ENCODE data around the gene TRIM65. TPM values are rescaled to one million over a fixed set of nuclear protein-coding genes. Genes with fewer than 3 reads are reported as not detected.

Gene TRIM65
- total and polyA plus RNA-seq, 2 of the 13 experiments (the other 11 are each of a cell fraction or from before 2014, with no cell fraction given) = 10.3 to 22.4 TPM

GRCh38 chr17:75904749-75905521 is 8.2 kb upstream of the TRIM65 start, which contains the start of gene MRPL38 (continued):
- TF ChIP-seq SNAPC4 (CRISPR knock-in tag; IDR thresholded peaks at IDR 0.05) (peak; percentile 64; the same call in 1 of the 2 replicates), ZNF264 (CRISPR knock-in tag; IDR thresholded peaks at IDR 0.05) (peak; percentile 87; the same call in 1 of the 2 replicates), KDM2A (CRISPR knock-in tag; IDR thresholded peaks at IDR 0.05; ENCODE audit: borderline replicate concordance, low read depth) (peak; percentile 95), NFE2L2 (IDR thresholded peaks at IDR 0.05; ENCODE audit: low read length) (no peak), THAP8 (CRISPR knock-in tag; IDR thresholded peaks at IDR 0.05; ENCODE audit: borderline replicate concordance) (no peak; the same call in 1 of the 2 replicates), BRCA1 (CRISPR knock-in tag; IDR thresholded peaks at IDR 0.05) (peak; percentile 86; the same call in 1 of the 2 replicates), FLYWCH1 (CRISPR knock-in tag; IDR thresholded peaks at IDR 0.05) (no peak; the same call in 1 of the 2 replicates), ZFP90 (CRISPR knock-in tag; IDR thresholded peaks at IDR 0.05; ENCODE audit: borderline replicate concordance) (peak; percentile 96), HNF4G (IDR thresholded peaks at IDR 0.05; ENCODE audit: borderline replicate concordance, low read depth, low read length) (peak; percentile 55), HNF4G (CRISPR knock-in tag; IDR thresholded peaks at IDR 0.05; ENCODE audit: borderline replicate concordance, low read depth) (peak; percentile 61; the same call in 1 of the 2 replicates), FOXK2 (IDR thresholded peaks at IDR 0.05) (no peak), TBL1XR1 (IDR thresholded peaks at IDR 0.05; ENCODE audit: borderline replicate concordance, low read length, partially characterized antibody) (no peak), ZBTB26 (CRISPR knock-in tag; IDR thresholded peaks at IDR 0.05; ENCODE audit: borderline replicate concordance) (peak; percentile 82), ZNF781 (CRISPR knock-in tag; IDR thresholded peaks at IDR 0.05; ENCODE audit: borderline replicate concordance, not compliant biosample characterization) (no peak)
- TF ChIP-seq, protein P1, sequence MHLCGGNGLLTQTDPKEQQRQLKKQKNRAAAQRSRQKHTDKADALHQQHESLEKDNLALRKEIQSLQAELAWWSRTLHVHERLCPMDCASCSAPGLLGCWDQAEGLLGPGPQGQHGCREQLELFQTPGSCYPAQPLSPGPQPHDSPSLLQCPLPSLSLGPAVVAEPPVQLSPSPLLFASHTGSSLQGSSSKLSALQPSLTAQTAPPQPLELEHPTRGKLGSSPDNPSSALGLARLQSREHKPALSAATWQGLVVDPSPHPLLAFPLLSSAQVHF (CRISPR knock-in tag; IDR thresholded peaks at IDR 0.05) = peak; percentile 90; the same call in 1 of the 2 replicates
- TF ChIP-seq, protein P2, sequence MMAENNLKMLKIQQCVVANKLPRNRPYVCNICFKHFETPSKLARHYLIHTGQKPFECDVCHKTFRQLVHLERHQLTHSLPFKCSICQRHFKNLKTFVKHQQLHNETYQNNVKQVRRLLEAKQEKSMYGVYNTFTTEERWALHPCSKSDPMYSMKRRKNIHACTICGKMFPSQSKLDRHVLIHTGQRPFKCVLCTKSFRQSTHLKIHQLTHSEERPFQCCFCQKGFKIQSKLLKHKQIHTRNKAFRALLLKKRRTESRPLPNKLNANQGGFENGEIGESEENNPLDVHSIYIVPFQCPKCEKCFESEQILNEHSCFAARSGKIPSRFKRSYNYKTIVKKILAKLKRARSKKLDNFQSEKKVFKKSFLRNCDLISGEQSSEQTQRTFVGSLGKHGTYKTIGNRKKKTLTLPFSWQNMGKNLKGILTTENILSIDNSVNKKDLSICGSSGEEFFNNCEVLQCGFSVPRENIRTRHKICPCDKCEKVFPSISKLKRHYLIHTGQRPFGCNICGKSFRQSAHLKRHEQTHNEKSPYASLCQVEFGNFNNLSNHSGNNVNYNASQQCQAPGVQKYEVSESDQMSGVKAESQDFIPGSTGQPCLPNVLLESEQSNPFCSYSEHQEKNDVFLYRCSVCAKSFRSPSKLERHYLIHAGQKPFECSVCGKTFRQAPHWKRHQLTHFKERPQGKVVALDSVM (CRISPR knock-in tag; IDR thresholded peaks at IDR 0.05) = peak; percentile 94
- TF ChIP-seq, protein P3, sequence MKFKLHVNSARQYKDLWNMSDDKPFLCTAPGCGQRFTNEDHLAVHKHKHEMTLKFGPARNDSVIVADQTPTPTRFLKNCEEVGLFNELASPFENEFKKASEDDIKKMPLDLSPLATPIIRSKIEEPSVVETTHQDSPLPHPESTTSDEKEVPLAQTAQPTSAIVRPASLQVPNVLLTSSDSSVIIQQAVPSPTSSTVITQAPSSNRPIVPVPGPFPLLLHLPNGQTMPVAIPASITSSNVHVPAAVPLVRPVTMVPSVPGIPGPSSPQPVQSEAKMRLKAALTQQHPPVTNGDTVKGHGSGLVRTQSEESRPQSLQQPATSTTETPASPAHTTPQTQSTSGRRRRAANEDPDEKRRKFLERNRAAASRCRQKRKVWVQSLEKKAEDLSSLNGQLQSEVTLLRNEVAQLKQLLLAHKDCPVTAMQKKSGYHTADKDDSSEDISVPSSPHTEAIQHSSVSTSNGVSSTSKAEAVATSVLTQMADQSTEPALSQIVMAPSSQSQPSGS (CRISPR knock-in tag; IDR thresholded peaks at IDR 0.05) = peak; percentile 96

All from HepG2 (cell line).